ENCODE data around the gene RAD18. TPM values are rescaled to one million over a fixed set of nuclear protein-coding genes. Genes with fewer than 3 reads are reported as not detected.

Gene RAD18
- polyA plus RNA-seq, 1 donor: 4.7 TPM

- DNase-seq (ENCODE audit: low read depth): no peak
These were observed 127.9 kb downstream of the RAD18 start for GRCh38 chr3:8835385-8835784.

- no peak for DNase-seq (ENCODE audit: low read depth)
These were observed 128.3 kb downstream of the RAD18 start for GRCh38 chr3:8834974-8835373.

GRCh38 chr3:8827641-8828040, 135.6 kb downstream of the RAD18 start:
- no peak for DNase-seq (ENCODE audit: low read depth)

Other genes with a start within 250 kb of the RAD18 start
- gene CAV3, start 229.7 kb downstream of the RAD18 start, polyA plus RNA-seq (ENCODE audit: insufficient read length): 339 TPM
- 9.4 TPM for gene OXTR, start 193.9 kb downstream of the RAD18 start, polyA plus RNA-seq (ENCODE audit: insufficient read length)

Measured in forelimb muscle (tissue), 1 donor.